Measurements from ENCODE around the gene PHF1. TPM values are rescaled to one million over a fixed set of nuclear protein-coding genes. Genes with fewer than 3 reads are reported as not detected.
A peak's percentile ranks its signal among the peaks of the same experiment; 100 is the strongest.

The PHF1 gene
- total RNA-seq, 1 donor from 2014 or later, result 50.6 TPM

- ATAC-seq (ENCODE audit: poor library complexity) (no peak), DNase-seq (no peak)
- intact Hi-C loops (cut with DNase I), result loop anchor here (2.0 to 10.0 kb wide), 2 partner anchors 36 to 148 kb away; partner anchors contain the start of gene KIFC1
Observed at GRCh38 chr6:33426590-33427511, 16.0 kb downstream of the PHF1 start.

GRCh38 chr6:33427585-33428223 is 16.9 kb downstream of the PHF1 start:
- peak; percentile 67 for DNase-seq
- intact Hi-C loops (cut with DNase I), result loop anchor here (2.0 to 10.0 kb wide), 2 partner anchors 37 to 147 kb away; partner anchors contain the start of gene KIFC1
- peak; percentile 12 for ATAC-seq (ENCODE audit: poor library complexity)

DNA sequence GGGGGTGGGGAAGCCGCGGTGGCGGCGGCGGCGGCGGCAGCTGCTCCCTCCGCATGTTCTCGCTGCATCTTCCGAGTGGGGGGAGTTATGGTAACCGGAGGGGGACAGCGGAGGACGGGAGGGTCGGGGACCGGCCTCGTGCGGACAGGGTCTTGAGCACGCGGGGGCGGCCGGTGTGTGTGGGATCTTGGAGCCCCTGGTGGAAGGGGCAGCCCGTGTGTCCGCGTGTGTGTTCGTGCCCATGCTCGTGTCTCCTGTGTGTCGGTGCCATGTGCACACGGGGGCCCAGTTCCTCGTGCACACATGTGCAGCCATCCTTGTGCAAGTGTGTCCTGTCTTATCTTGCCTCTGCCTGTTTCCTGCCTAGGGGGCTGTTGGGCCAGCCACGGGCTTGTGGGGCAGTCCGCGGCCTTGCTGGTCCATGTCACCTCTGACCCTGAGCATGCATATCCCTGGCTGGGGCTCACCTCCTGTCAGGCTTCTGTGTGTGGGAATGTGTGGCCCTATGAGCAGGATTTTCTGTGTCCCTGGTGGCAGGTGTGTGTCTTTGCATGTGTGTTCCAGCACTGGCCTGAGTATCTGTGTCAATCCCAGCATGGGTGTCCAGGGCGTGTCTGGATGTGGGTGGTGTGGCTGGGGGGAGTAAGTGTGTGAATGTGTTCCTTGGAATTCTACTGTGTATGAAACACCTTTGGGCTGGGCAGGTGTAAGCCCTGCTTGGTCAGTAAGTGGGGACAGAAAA is 17.6 kb downstream of the PHF1 start:
- ATAC-seq (ENCODE audit: poor library complexity) (no peak), DNase-seq (peak; percentile 48)
- intact Hi-C loops (cut with DNase I), result loop anchor here (10.0 kb wide), 1 partner anchor 146 kb away; no protein-coding TSS in a partner anchor

- DNase-seq, result no peak
- intact Hi-C loops (cut with DNase I), result loop anchor here (10.0 kb wide), 1 partner anchor 146 kb away; no protein-coding TSS in a partner anchor
Observed at GRCh38 chr6:33428966-33429749, 18.3 kb downstream of the PHF1 start.

GRCh38 chr6:33429750-33430052 is 18.9 kb downstream of the PHF1 start:
- no peak for ATAC-seq (ENCODE audit: poor library complexity)
- intact Hi-C loops (cut with DNase I), result loop anchor here (10.0 kb wide), 1 partner anchor 145 kb away; no protein-coding TSS in a partner anchor
- DNase-seq, result no peak

More at GRCh38 chr6:33428966-33429749, 18.3 kb downstream of the PHF1 start:
- ATAC-seq (ENCODE audit: poor library complexity), result no peak

DNA sequence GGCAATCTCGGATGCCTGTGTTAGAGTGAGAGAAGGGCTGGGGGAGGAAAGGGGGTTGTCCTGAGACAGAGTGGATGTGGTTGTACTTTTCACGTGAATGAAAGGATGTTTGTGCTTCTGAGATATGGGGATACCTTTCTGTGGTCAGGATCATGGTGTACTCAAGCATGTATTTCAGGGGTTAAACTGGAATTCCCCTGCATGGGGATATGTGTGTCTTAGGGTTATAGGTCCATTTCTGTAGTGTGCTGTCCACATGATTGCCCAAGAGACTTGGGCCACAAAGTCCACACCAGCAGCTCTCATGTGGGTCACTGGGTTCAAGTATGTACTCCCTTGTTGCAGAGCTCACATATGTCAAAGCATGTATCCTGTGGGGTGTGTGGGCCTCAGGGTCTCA is 19.5 kb downstream of the PHF1 start:
- intact Hi-C loops (cut with DNase I), result no loop called here
- DNase-seq, result no peak
- ATAC-seq (ENCODE audit: poor library complexity), result no peak

- DNase-seq, result peak; percentile 68
- no peak for ATAC-seq (ENCODE audit: poor library complexity)
- intact Hi-C loops (cut with DNase I), result no loop called here
Observed at GRCh38 chr6:33430991-33431879, 20.4 kb downstream of the PHF1 start.

- DNase-seq (no peak), ATAC-seq (ENCODE audit: poor library complexity) (no peak)
- intact Hi-C loops (cut with DNase I), result no loop called here
Observed at GRCh38 chr6:33431880-33432541, 21.2 kb downstream of the PHF1 start.

GRCh38 chr6:33432546-33432945 is 21.7 kb downstream of the PHF1 start:
- DNase-seq (no peak), ATAC-seq (ENCODE audit: poor library complexity) (no peak)
- intact Hi-C loops (cut with DNase I), result no loop called here

GRCh38 chr6:33433001-33433543 is 22.3 kb downstream of the PHF1 start:
- intact Hi-C loops (cut with DNase I), result no loop called here
- ATAC-seq (ENCODE audit: poor library complexity), result no peak
- no peak for DNase-seq

- intact Hi-C loops (cut with DNase I), result no loop called here
- no peak for DNase-seq
- peak; percentile 71 for ATAC-seq (ENCODE audit: poor library complexity)
Observed at GRCh38 chr6:33433544-33434191, 22.9 kb downstream of the PHF1 start.

DNA sequence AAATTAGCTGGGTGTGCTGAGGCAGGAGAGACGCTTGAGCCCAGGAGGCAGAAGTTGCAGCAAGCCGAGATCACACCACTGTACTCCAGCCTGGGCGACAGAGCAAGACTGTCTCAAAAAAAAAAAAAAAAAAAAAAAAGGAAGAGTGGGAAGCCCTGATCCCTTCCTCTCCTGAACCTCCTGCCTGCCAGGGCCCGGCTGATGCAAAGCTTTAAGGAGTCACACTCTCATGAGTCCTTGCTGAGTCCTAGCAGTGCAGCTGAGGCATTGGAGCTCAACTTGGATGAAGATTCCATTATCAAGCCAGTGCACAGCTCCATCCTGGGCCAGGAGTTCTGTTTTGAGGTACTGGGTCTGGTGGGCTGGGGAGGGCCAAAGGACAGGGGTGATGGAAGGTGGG is 24.1 kb downstream of the PHF1 start:
- ATAC-seq (ENCODE audit: poor library complexity) (no peak), DNase-seq (no peak)
- intact Hi-C loops (cut with DNase I), result no loop called here

DNA sequence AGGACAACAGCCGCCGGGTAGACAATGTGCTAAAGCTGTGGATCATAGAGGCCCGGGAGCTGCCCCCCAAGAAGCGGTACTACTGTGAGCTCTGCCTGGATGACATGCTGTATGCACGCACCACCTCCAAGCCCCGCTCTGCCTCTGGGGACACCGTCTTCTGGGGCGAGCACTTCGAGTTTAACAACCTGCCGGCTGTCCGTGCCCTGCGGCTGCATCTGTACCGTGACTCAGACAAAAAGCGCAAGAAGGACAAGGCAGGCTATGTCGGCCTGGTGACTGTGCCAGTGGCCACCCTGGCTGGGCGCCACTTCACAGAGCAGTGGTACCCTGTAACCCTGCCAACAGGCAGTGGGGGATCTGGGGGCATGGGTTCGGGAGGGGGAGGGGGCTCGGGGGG is 26.9 kb downstream of the PHF1 start:
- DNase-seq, result no peak
- ATAC-seq (ENCODE audit: poor library complexity), result no peak
- intact Hi-C loops (cut with DNase I), result no loop called here

DNA sequence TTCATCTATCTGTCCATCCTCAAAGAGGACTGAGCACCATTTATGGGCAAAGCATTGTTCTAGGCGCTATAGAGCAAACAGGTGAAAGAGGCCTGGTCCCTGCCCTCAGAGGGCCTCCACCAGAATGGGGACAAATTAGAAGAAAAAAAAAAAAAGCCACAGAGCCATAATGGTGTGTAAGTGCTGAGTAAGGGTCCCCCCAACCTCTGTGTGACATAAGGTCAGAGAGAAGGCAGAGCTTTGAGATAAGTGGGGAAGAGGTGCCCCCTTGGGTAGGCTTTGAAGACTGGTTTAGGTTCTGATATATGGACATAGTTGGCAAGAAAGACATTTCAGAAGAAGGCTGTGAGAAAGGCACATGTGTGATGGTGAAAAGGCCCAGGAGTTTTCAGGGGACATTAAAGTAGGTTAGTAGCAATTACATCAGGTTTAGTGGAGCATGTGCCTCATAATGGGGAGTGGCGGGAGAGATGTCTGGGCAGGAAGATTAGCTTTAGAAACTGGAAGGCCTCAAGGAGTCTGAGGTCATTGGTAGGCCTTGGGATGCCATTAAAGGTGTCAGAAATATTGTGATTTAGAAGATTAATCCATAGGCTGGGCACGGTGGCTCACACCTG is 28.3 kb downstream of the PHF1 start:
- intact Hi-C loops (cut with DNase I), result no loop called here
- DNase-seq, result no peak
- ATAC-seq (ENCODE audit: poor library complexity), result no peak

GRCh38 chr6:33439956-33440648 is 29.3 kb downstream of the PHF1 start:
- DNase-seq (no peak), ATAC-seq (ENCODE audit: poor library complexity) (no peak)
- intact Hi-C loops (cut with DNase I), result no loop called here

All from Right ventricle myocardium superior (tissue), 1 donor.